Smooth muscle cell (in vitro differentiated cells): ENCODE results near the gene LRRC41. TPM values are rescaled to one million over a fixed set of nuclear protein-coding genes. Genes with fewer than 3 reads are reported as not detected.

Source experiments
- DNase-seq: peaks from one replicate; lab custom pipeline; 2025; ENCODE audit not compliant: unreplicated experiment; lab: John Stamatoyannopoulos, UW
- H2AFZ ChIP-seq: fragments of 200-600 bp; sonication (generic); 2 replicates; pipeline ENCODE4 v1.6.0; 2016; ENCODE audit warnings: antibody characterized with exemption, low read depth, mild to moderate bottlenecking
- H3F3A ChIP-seq: fragments of 200-600 bp; sonication (generic); 2 replicates; pipeline ENCODE4 v1.6.0; 2017; ENCODE audit warnings: antibody characterized with exemption, low read depth
- H3K27ac ChIP-seq: fragments of 200-600 bp; sonication (generic); 2 replicates; pipeline ENCODE4 v1.5.1; 2016; ENCODE audit warnings: low read depth, mild to moderate bottlenecking
- H3K27me3 ChIP-seq: fragments of 200-600 bp; sonication (generic); 2 replicates; pipeline ENCODE4 v1.6.1; 2016; ENCODE audit warnings: low read depth, mild to moderate bottlenecking
- H3K36me3 ChIP-seq: fragments of 200-600 bp; sonication (generic); 2 replicates; pipeline ENCODE4 v1.5.1; 2016; ENCODE audit warnings: low read depth
- H3K4me1 ChIP-seq: fragments of 200-600 bp; sonication (generic); 2 replicates; pipeline ENCODE4 v1.5.1; 2016; ENCODE audit warnings: low read depth
- H3K4me2 ChIP-seq: fragments of 200-600 bp; sonication (generic); 2 replicates; pipeline ENCODE4 v1.6.0; 2016; ENCODE audit warnings: mild to moderate bottlenecking
- H3K4me3 ChIP-seq: fragments of 200-600 bp; sonication (generic); 2 replicates; pipeline ENCODE4 v1.5.1; 2016; ENCODE audit warnings: mild to moderate bottlenecking
- H3K79me2 ChIP-seq: fragments of 200-600 bp; sonication (generic); 2 replicates; pipeline ENCODE4 v1.6.0; 2016; ENCODE audit warnings: low read depth, mild to moderate bottlenecking
- H3K9ac ChIP-seq: fragments of 200-600 bp; sonication (generic); 2 replicates; pipeline ENCODE4 v1.6.0; 2016; ENCODE audit warnings: low read depth
- H3K9me3 ChIP-seq: fragments of 200-600 bp; sonication (generic); replicated peaks from 2 replicates; pipeline ENCODE4 v1.5.1; 2016; ENCODE audit warnings: low read depth
- H4K20me1 ChIP-seq: fragments of 200-600 bp; sonication (generic); 2 replicates; pipeline ENCODE4 v1.6.0; 2016; ENCODE audit warnings: low read depth
- WGBS: methylation state at CpG from one replicate; pipeline ENCODE4 v1.1.7; 2016; ENCODE audit warnings: low lambda C conversion rate; 5-methylcytosine and 5-hydroxymethylcytosine counted together
- polyA plus RNA-seq: library from polyadenylated mRNA; unstranded; fragments of >200 nt; fragmentation: Nextera tagmentation; extraction: Ambion mirVana; gene quantifications from 2 replicates; pipeline ENCODE4 v1.2.1, GENCODE V29; 2016
- total RNA-seq: library from RNA; depleted of rRNA; stranded (reverse); fragments of >200 nt; gene quantifications from 2 replicates; pipeline ENCODE4 v1.2.3, GENCODE V29; 2014
- TF ChIP-seq, protein P1 (sequence below): fragments of 200-600 bp; sonication (generic); IDR thresholded peaks from 2 replicates; pipeline ENCODE4 v1.5.1; 2017; ENCODE audit warnings: borderline replicate concordance, mild to moderate bottlenecking, antibody characterized with exemption; ENCODE audit not compliant: insufficient read depth, poor library complexity, severe bottlenecking

LRRC41 gene
- total and polyA plus RNA-seq, 2 experiments from 2014 or later = 105 to 118 TPM

DNA sequence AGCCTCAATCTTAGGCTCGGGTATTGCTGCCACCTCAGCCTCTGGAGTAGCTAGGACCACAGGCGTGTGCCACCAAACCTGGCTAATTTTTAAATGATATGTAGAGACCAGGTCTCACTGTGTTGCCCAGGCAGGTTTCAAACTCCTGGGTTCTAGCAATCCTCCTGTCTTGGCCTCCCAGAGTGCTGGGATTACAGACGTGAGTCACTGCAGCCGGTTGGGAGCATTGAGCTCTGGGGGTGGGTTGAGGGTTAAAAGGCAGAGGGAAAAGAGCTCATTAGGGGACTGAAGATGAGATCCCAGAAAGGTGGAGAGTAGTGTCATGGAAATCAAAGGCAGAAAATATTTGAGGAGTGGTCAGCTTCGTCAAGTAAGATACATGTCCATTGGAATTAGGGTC is 48.7 kb downstream of the LRRC41 start:
- Histone ChIP-seq H4K20me1 (no peaks in the 10 kb centered on the region), H3K4me3 (no peak overlapping the region), H3K36me3 (no peaks in the 10 kb centered on the region), H3F3A (no peaks in the 10 kb centered on the region), H3K4me2 (no peak overlapping the region), H3K79me2 (no peaks in the 10 kb centered on the region), H2AFZ (no peak overlapping the region), H3K27me3 (no peaks in the 10 kb centered on the region), H3K4me1 (no peaks in the 10 kb centered on the region), H3K27ac (no peak overlapping the region), H3K9me3 (no peaks in the 10 kb centered on the region), H3K9ac (no peak overlapping the region)
- DNase-seq = no peak
- WGBS = 72% methylated on average over 5 of the region's 5 CpGs
- TF ChIP-seq, protein P1, sequence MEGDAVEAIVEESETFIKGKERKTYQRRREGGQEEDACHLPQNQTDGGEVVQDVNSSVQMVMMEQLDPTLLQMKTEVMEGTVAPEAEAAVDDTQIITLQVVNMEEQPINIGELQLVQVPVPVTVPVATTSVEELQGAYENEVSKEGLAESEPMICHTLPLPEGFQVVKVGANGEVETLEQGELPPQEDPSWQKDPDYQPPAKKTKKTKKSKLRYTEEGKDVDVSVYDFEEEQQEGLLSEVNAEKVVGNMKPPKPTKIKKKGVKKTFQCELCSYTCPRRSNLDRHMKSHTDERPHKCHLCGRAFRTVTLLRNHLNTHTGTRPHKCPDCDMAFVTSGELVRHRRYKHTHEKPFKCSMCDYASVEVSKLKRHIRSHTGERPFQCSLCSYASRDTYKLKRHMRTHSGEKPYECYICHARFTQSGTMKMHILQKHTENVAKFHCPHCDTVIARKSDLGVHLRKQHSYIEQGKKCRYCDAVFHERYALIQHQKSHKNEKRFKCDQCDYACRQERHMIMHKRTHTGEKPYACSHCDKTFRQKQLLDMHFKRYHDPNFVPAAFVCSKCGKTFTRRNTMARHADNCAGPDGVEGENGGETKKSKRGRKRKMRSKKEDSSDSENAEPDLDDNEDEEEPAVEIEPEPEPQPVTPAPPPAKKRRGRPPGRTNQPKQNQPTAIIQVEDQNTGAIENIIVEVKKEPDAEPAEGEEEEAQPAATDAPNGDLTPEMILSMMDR = no peak

DNA sequence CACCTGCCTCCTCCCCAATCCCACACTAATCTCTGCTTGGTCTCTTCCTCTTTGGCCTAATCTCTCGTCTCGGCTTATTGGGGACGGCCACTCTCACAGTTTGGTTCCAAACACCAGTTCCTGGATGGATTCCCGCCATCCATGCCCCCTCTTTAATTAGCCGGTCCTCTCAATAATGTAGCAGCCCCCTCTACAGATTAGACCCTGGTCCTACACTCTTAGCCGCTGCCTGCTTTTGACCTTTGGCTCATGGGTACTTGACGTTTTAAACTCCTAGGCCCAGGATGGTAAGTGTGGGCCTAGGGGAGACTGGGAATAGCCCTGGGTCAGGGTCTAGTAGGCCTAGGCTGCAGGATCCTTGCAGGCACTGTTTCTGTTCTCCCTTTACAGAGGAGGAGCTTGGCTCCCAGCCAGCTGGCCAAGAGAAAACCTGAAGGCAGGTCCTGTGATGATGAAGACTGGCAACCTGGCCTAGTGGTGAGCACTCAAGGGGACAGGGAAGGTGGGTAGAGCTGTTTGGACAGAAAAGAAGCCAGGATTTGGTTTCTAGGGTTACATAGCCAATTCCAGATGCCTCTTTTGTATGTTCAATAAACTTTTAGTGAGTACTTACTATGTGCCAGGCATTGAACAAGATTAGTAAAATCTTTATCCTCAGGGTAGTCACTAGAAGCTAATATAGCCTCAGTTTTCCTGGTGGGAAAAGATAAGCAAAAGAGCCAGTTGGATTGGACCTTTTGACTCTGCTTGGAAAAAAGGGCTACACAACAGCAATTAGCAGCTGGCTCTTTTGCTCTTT is 55.1 kb downstream of the LRRC41 start:
- no peaks in the 10 kb centered on the region for H3K9me3 ChIP-seq
- H3K27ac ChIP-seq = no peak overlapping the region

GRCh38 chr1:46247436-46248121 is 55.8 kb downstream of the LRRC41 start, which contains the start of gene RAD54L:
Gene RAD54L, plus strand, starts transcription at chr1:46247763. Its CDS starts 643 bp downstream, at chr1:46248406.
- H3K9me3 ChIP-seq = no peaks in the 10 kb centered on the region
- H3K79me2 ChIP-seq = peaks cover 7% of the 10 kb centered on the region
- H3K4me3 ChIP-seq = peak within 1 kb of the TSS; percentile 64
- H3K4me2 ChIP-seq = peak within 1 kb of the TSS; percentile 90
- H3K27me3 ChIP-seq = no peaks in the 10 kb centered on the region
- TF ChIP-seq, protein P1 = no peak
- H3K27ac ChIP-seq = peak within 1 kb of the TSS; percentile 77
- peaks cover 9% of the 10 kb centered on the region for H3K4me1 ChIP-seq
- H3K36me3 ChIP-seq = no peaks in the 10 kb centered on the region
- no peaks in the 10 kb centered on the region for H3F3A ChIP-seq
- DNase-seq = peak; percentile 91
- no peaks in the 10 kb centered on the region for H4K20me1 ChIP-seq
- H2AFZ ChIP-seq = peak within 1 kb of the TSS; percentile 58
- peak within 1 kb of the TSS; percentile 82 for H3K9ac ChIP-seq
- under 1% methylated on average over 40 of the region's 49 CpGs for WGBS

More for the DNA sequence above, 55.1 kb downstream of the LRRC41 start:
- Histone ChIP-seq H3K4me2 (peak overlapping the region; percentile 78), H2AFZ (no peak overlapping the region), H3K36me3 (no peaks in the 10 kb centered on the region), H3K9ac (peak overlapping the region; percentile 1), H3K4me1 (peaks cover 9% of the 10 kb centered on the region), H3K4me3 (peak overlapping the region; percentile 52), H3F3A (no peaks in the 10 kb centered on the region), H3K27me3 (no peaks in the 10 kb centered on the region), H3K79me2 (peaks cover 7% of the 10 kb centered on the region), H4K20me1 (no peaks in the 10 kb centered on the region)
- no peak for DNase-seq
- WGBS = 3% methylated on average over 7 of the region's 7 CpGs
- TF ChIP-seq, protein P1 = no peak
